ENCODE data around the gene SULT1A2.
A peak's percentile ranks its signal among the peaks of the same experiment; 100 is the strongest.
"Not testable (repeated sequence)": the region's sequence is repeated elsewhere in the genome, so short reads cannot be mapped to it uniquely, and the experiment has no call there.

Gene SULT1A2

GRCh38 chr16:28621481-28622155 is 24.8 kb upstream of the SULT1A2 start:
- peaks cover 5% of the 10 kb centered on the region for H3K27me3 Mint-ChIP-seq (ENCODE audit: low read depth, poor library complexity)
- H3K36me3 Mint-ChIP-seq (ENCODE audit: low read depth) = no peaks in the 10 kb centered on the region
- no peak for DNase-seq
- peak overlapping the region; percentile 30 for H3K27ac Mint-ChIP-seq
- H3K4me1 Mint-ChIP-seq = peaks cover 30% of the 10 kb centered on the region
- peaks cover 3% of the 10 kb centered on the region for H3K9me3 Mint-ChIP-seq
- H3K4me3 Mint-ChIP-seq = peak overlapping the region; percentile 0
- TF ChIP-seq CTCF (IDR thresholded peaks at IDR 0.05) = no peak

- H3K4me1 Mint-ChIP-seq = peaks cover 37% of the 10 kb centered on the region
- not testable (repeated sequence) for H3K36me3 Mint-ChIP-seq (ENCODE audit: low read depth); H3K27ac Mint-ChIP-seq; DNase-seq; H3K9me3 Mint-ChIP-seq; H3K27me3 Mint-ChIP-seq (ENCODE audit: low read depth, poor library complexity); H3K4me3 Mint-ChIP-seq
Observed at GRCh38 chr16:28620316-28620715, 23.5 kb upstream of the SULT1A2 start.

GRCh38 chr16:28617874-28618273 is 21.0 kb upstream of the SULT1A2 start:
- peak overlapping the region; percentile 47 for H3K4me3 Mint-ChIP-seq
- peaks cover 9% of the 10 kb centered on the region for H3K27me3 Mint-ChIP-seq (ENCODE audit: low read depth, poor library complexity)
- DNase-seq = no peak
- no peak overlapping the region for H3K27ac Mint-ChIP-seq
- TF ChIP-seq CTCF (IDR thresholded peaks at IDR 0.05) = no peak
- H3K9me3 Mint-ChIP-seq = no peaks in the 10 kb centered on the region
- no peaks in the 10 kb centered on the region for H3K36me3 Mint-ChIP-seq (ENCODE audit: low read depth)
- H3K4me1 Mint-ChIP-seq = peaks cover 37% of the 10 kb centered on the region

- no peaks in the 10 kb centered on the region for H3K36me3 Mint-ChIP-seq (ENCODE audit: low read depth)
Observed at GRCh38 chr16:28616636-28617035, 19.8 kb upstream of the SULT1A2 start.

GRCh38 chr16:28616224-28616577 is 19.4 kb upstream of the SULT1A2 start:
- H3K4me1 Mint-ChIP-seq = peaks cover 26% of the 10 kb centered on the region
- H3K27ac Mint-ChIP-seq; H3K27me3 Mint-ChIP-seq (ENCODE audit: low read depth, poor library complexity); H3K9me3 Mint-ChIP-seq; DNase-seq; H3K36me3 Mint-ChIP-seq (ENCODE audit: low read depth); H3K4me3 Mint-ChIP-seq: not testable (repeated sequence)

More at GRCh38 chr16:28616636-28617035, 19.8 kb upstream of the SULT1A2 start:
- no peak for DNase-seq
- H3K27ac Mint-ChIP-seq = no peak overlapping the region
- peaks cover 30% of the 10 kb centered on the region for H3K4me1 Mint-ChIP-seq
- no peaks in the 10 kb centered on the region for H3K9me3 Mint-ChIP-seq
- TF ChIP-seq CTCF (IDR thresholded peaks at IDR 0.05) = no peak
- H3K4me3 Mint-ChIP-seq = no peak overlapping the region
- H3K27me3 Mint-ChIP-seq (ENCODE audit: low read depth, poor library complexity) = peaks cover 9% of the 10 kb centered on the region

- H3K36me3 Mint-ChIP-seq (ENCODE audit: low read depth); H3K27ac Mint-ChIP-seq; H3K9me3 Mint-ChIP-seq; H3K4me3 Mint-ChIP-seq; H3K27me3 Mint-ChIP-seq (ENCODE audit: low read depth, poor library complexity): not testable (repeated sequence)
- DNase-seq = peak; percentile 62
- peaks cover 27% of the 10 kb centered on the region for H3K4me1 Mint-ChIP-seq
- TF ChIP-seq CTCF (IDR thresholded peaks at IDR 0.05) = peak; percentile 74
Observed at GRCh38 chr16:28615486-28616223, 18.8 kb upstream of the SULT1A2 start.

- not testable (repeated sequence) for H3K36me3 Mint-ChIP-seq (ENCODE audit: low read depth); H3K9me3 Mint-ChIP-seq; H3K27ac Mint-ChIP-seq; H3K4me3 Mint-ChIP-seq; H3K27me3 Mint-ChIP-seq (ENCODE audit: low read depth, poor library complexity); DNase-seq
- H3K4me1 Mint-ChIP-seq = peaks cover 38% of the 10 kb centered on the region
Observed at GRCh38 chr16:28614561-28614960, 17.7 kb upstream of the SULT1A2 start.

- H3K27ac Mint-ChIP-seq; H3K36me3 Mint-ChIP-seq (ENCODE audit: low read depth); H3K4me3 Mint-ChIP-seq; H3K9me3 Mint-ChIP-seq; DNase-seq; H3K27me3 Mint-ChIP-seq (ENCODE audit: low read depth, poor library complexity): not testable (repeated sequence)
- H3K4me1 Mint-ChIP-seq = peaks cover 45% of the 10 kb centered on the region
Observed at GRCh38 chr16:28613912-28614311, 17.1 kb upstream of the SULT1A2 start.

GRCh38 chr16:28612359-28613280 is 15.8 kb upstream of the SULT1A2 start:
- not testable (repeated sequence) for H3K27me3 Mint-ChIP-seq (ENCODE audit: low read depth, poor library complexity); H3K4me3 Mint-ChIP-seq
- H3K4me1 Mint-ChIP-seq = peaks cover 40% of the 10 kb centered on the region

More at GRCh38 chr16:28612359-28613280, 15.8 kb upstream of the SULT1A2 start:
- not testable (repeated sequence) for H3K9me3 Mint-ChIP-seq; H3K36me3 Mint-ChIP-seq (ENCODE audit: low read depth); DNase-seq; H3K27ac Mint-ChIP-seq

Data from nephron progenitor cell (in vitro differentiated cells).